Activated naive CD4-positive, alpha-beta T cell treated with Interleukin-2 at 50 U/mL for 16 hours (primary cell): ENCODE measurements around the gene MAGED1.
"Not testable (repeated sequence)": the region's sequence is repeated elsewhere in the genome, so short reads cannot be mapped to it uniquely, and the experiment has no call there.

Experiments
- DNase-seq: peaks from one replicate; pipeline ENCODE4 v3.0.0-alpha.2; 2020

MAGED1 gene

GRCh38 chrX:51896626-51897025 is 3.2 kb downstream of the MAGED1 start:
- DNase-seq: no peak

- no peak for DNase-seq
Observed at GRCh38 chrX:51899741-51900140, 6.3 kb downstream of the MAGED1 start.

GRCh38 chrX:51902510-51903050 is 9.2 kb downstream of the MAGED1 start:
- DNase-seq: no peak

- DNase-seq: not testable (repeated sequence)
Observed at GRCh38 chrX:51905152-51905551, 11.7 kb downstream of the MAGED1 start.

- DNase-seq: no peak
Observed at GRCh38 chrX:51905711-51906110, 12.3 kb downstream of the MAGED1 start.

GRCh38 chrX:51917604-51918003 is 24.2 kb downstream of the MAGED1 start:
- DNase-seq: no peak

GRCh38 chrX:51922561-51922960 is 29.1 kb downstream of the MAGED1 start:
- no peak for DNase-seq

GRCh38 chrX:51931566-51932150 is 38.2 kb downstream of the MAGED1 start:
- DNase-seq: no peak
